Esophagus mucosa (tissue), 1 donor: ENCODE measurements around the gene FAM184A. TPM values are rescaled to one million over a fixed set of nuclear protein-coding genes. Genes with fewer than 3 reads are reported as not detected.

Experiments used
- total RNA-seq: library from RNA; stranded (reverse); gene quantifications from one replicate; pipeline ENCODE4 v1.2.4, GENCODE V29; 2023
- donor health status: DM: yes; HTN: yes; CAD: no.

Gene FAM184A
- total RNA-seq, 1 donor from 2014 or later = 0.76 TPM

Other genes starting within 250 kb of the FAM184A start
- gene ASF1A, start 184.5 kb downstream of the FAM184A start, total RNA-seq = 17.9 TPM
- gene MCM9, start 143.5 kb downstream of the FAM184A start, total RNA-seq = 15.6 TPM